HUES6 (cell line): ENCODE measurements around the gene NRP2.

Experiments
- H3K27ac ChIP-seq: 2 replicates; pipeline ENCODE4 v1.7.0; 2013; ENCODE audit warnings: low read depth, mild to moderate bottlenecking, low read length, inconsistent platforms
- H3K27me3 ChIP-seq: 2 replicates; pipeline ENCODE4 v1.6.1; 2013; ENCODE audit warnings: low read length; ENCODE audit not compliant: control insufficient read depth, insufficient read depth
- H3K36me3 ChIP-seq: 2 replicates; pipeline ENCODE4 v1.6.1; 2013; ENCODE audit warnings: low read length; ENCODE audit not compliant: control insufficient read depth, insufficient read depth
- H3K4me1 ChIP-seq: 2 replicates; pipeline ENCODE4 v1.6.1; 2013; ENCODE audit warnings: low read length; ENCODE audit not compliant: control insufficient read depth, insufficient read depth
- H3K4me3 ChIP-seq: 2 replicates; pipeline ENCODE4 v1.5.1; 2013; ENCODE audit warnings: low read depth, low read length
- H3K9ac ChIP-seq: one replicate; pipeline ENCODE4 v1.6.1; 2013; ENCODE audit warnings: mild to moderate bottlenecking, low read length
- H3K9me3 ChIP-seq: 2 replicates; pipeline ENCODE4 v1.6.1; 2013; ENCODE audit warnings: low read depth, low read length; ENCODE audit not compliant: control insufficient read depth, insufficient read depth

Gene NRP2

GRCh38 chr2:205709319-205709718 is 27.0 kb downstream of the NRP2 start:
- Histone ChIP-seq H3K9ac (no peak overlapping the region), H3K36me3 (peaks cover 2% of the 10 kb centered on the region; the same call in 1 of the 2 replicates), H3K27me3 (no peaks in the 10 kb centered on the region), H3K4me3 (no peak overlapping the region), H3K27ac (no peak overlapping the region), H3K9me3 (no peaks in the 10 kb centered on the region), H3K4me1 (peaks cover 35% of the 10 kb centered on the region)

- Histone ChIP-seq H3K36me3 (peaks cover 3% of the 10 kb centered on the region; the same call in 1 of the 2 replicates), H3K4me1 (peaks cover 34% of the 10 kb centered on the region), H3K4me3 (no peak overlapping the region), H3K9ac (no peak overlapping the region), H3K9me3 (no peaks in the 10 kb centered on the region), H3K27me3 (no peaks in the 10 kb centered on the region), H3K27ac (no peak overlapping the region)
These were observed 30.2 kb downstream of the NRP2 start for GRCh38 chr2:205712508-205712907.

- Histone ChIP-seq H3K9ac (no peak overlapping the region), H3K27ac (no peak overlapping the region), H3K36me3 (peaks cover 9% of the 10 kb centered on the region; the same call in 1 of the 2 replicates), H3K4me3 (no peak overlapping the region), H3K9me3 (no peaks in the 10 kb centered on the region), H3K4me1 (peaks cover 33% of the 10 kb centered on the region), H3K27me3 (no peaks in the 10 kb centered on the region)
These were observed 30.8 kb downstream of the NRP2 start for GRCh38 chr2:205713086-205713485.

GRCh38 chr2:205714058-205714776 is 31.9 kb downstream of the NRP2 start:
- Histone ChIP-seq H3K27me3 (no peaks in the 10 kb centered on the region), H3K4me3 (no peak overlapping the region), H3K27ac (peak overlapping the region; percentile 63; the same call in 1 of the 2 replicates), H3K9ac (no peak overlapping the region), H3K4me1 (peaks cover 35% of the 10 kb centered on the region), H3K36me3 (peaks cover 11% of the 10 kb centered on the region; the same call in 1 of the 2 replicates), H3K9me3 (no peaks in the 10 kb centered on the region)

GRCh38 chr2:205714789-205715720 is 32.8 kb downstream of the NRP2 start:
- Histone ChIP-seq H3K9ac (peak overlapping the region; percentile 23), H3K36me3 (peaks cover 11% of the 10 kb centered on the region; the same call in 1 of the 2 replicates), H3K4me1 (peaks cover 43% of the 10 kb centered on the region), H3K9me3 (no peaks in the 10 kb centered on the region), H3K4me3 (no peak overlapping the region), H3K27me3 (no peaks in the 10 kb centered on the region), H3K27ac (peak overlapping the region; percentile 63; the same call in 1 of the 2 replicates)

- Histone ChIP-seq H3K9me3 (no peaks in the 10 kb centered on the region), H3K27me3 (no peaks in the 10 kb centered on the region), H3K4me1 (peaks cover 52% of the 10 kb centered on the region), H3K4me3 (no peak overlapping the region), H3K36me3 (peaks cover 11% of the 10 kb centered on the region; the same call in 1 of the 2 replicates), H3K27ac (no peak overlapping the region), H3K9ac (no peak overlapping the region)
These were observed 33.7 kb downstream of the NRP2 start for GRCh38 chr2:205715831-205716525.

- Histone ChIP-seq H3K36me3 (peaks cover 13% of the 10 kb centered on the region; the same call in 1 of the 2 replicates), H3K9ac (no peak overlapping the region), H3K4me3 (no peak overlapping the region), H3K27ac (no peak overlapping the region), H3K9me3 (no peaks in the 10 kb centered on the region), H3K4me1 (peaks cover 64% of the 10 kb centered on the region), H3K27me3 (no peaks in the 10 kb centered on the region)
These were observed 35.0 kb downstream of the NRP2 start for GRCh38 chr2:205717175-205717846.

GRCh38 chr2:205717999-205718398 is 35.7 kb downstream of the NRP2 start:
- Histone ChIP-seq H3K36me3 (peaks cover 19% of the 10 kb centered on the region; the same call in 1 of the 2 replicates), H3K27ac (no peak overlapping the region), H3K4me1 (peaks cover 67% of the 10 kb centered on the region)

GRCh38 chr2:205719847-205720246 is 37.5 kb downstream of the NRP2 start:
- H3K27ac ChIP-seq: no peak overlapping the region
- H3K4me3 ChIP-seq: no peak overlapping the region
- H3K9me3 ChIP-seq: no peaks in the 10 kb centered on the region
- H3K27me3 ChIP-seq: no peaks in the 10 kb centered on the region
- H3K4me1 ChIP-seq: peaks cover 53% of the 10 kb centered on the region
- H3K36me3 ChIP-seq: peaks cover 30% of the 10 kb centered on the region
- no peak overlapping the region for H3K9ac ChIP-seq

More at GRCh38 chr2:205717999-205718398, 35.7 kb downstream of the NRP2 start:
- no peaks in the 10 kb centered on the region for H3K9me3 ChIP-seq
- H3K4me3 ChIP-seq: no peak overlapping the region
- H3K9ac ChIP-seq: no peak overlapping the region
- no peaks in the 10 kb centered on the region for H3K27me3 ChIP-seq

GRCh38 chr2:205720451-205720902 is 38.2 kb downstream of the NRP2 start:
- Histone ChIP-seq H3K27ac (no peak overlapping the region), H3K4me1 (peaks cover 47% of the 10 kb centered on the region), H3K4me3 (no peak overlapping the region), H3K27me3 (no peaks in the 10 kb centered on the region), H3K9me3 (no peaks in the 10 kb centered on the region), H3K36me3 (peaks cover 36% of the 10 kb centered on the region), H3K9ac (no peak overlapping the region)
